ENCODE measurements around the gene ERC2.

ERC2 gene

GRCh38 chr3:55615694-55616295 is 852.5 kb downstream of the ERC2 start:
- no peak for DNase-seq (ENCODE audit: low spot score)

DNA sequence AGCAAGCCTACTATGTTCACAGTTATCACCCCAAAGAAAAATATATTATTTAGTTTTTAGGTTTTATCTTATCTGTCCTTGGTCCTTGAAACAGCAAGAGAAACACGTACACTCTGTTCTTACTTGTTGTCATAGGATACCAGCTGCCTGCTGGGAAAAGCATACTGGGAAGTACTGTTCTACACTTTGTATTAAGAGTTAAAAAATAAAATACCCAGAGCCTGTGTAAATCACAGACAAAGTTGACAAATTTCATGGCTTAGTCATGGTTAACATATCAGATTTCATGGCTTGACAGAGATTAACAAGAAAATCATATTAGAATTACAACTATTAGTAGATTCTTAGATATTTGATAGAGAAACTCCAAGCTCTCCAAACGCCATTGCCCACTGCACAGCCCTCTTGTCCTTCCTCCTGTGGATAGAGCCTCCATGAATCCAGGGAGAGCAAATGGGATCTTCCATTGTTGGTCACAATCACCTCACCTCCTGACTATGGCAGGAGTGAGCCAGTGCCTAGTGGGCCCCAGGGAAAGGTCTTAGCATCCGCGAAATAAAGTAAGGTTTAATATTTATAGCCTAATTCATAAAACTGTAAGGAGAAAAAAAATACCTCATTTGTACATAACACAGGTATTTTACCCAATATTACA is 853.1 kb downstream of the ERC2 start:
- DNase-seq (ENCODE audit: low spot score): no peak

DNA sequence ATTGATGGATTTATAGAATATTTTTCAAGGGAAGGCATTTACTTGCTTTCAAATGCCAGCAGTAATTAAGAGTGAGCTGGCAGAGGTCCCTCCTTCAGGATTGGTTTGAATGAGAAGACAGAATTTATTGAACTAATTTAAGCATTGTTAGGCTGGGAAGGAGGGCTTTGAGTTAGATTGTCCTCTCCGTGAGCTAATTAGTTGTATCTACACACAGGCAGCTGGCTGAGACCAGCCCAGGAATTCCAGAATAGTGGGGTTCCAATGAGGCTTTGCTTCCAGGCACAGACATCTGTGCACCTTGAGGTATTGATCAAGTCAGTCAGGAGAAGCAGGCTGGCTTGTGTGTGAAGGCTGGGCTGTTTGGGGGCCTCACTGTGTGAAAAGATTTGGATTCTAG is 857.1 kb downstream of the ERC2 start:
- no peak for DNase-seq (ENCODE audit: low spot score)

DNA sequence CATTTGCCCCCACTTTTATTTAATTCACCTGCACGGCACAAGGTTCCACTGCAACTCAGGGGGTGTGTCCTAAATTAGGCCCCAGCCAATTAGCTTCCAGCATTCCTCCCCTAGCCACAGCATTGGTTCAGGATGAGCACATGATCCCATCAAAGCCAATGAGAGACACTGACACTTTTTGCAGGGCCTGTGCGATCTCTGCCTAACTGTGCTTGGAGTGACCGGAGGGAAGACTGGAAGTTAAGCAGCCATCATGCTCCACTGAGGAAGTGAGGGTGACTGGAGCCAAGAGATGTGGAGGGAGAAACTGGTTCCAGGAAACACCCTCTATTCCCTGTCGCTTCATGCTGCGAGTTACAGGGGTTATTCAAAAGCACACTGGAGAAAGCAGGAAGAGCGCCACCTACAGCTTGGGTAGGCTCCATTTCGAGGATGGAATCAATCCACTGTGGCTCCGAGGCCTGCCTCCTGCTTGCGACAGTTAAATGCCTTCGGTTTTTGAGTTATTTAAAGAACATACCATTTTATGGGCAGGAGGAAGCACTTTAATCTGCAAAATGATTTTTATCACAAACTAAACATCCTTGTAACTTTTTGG is 858.9 kb downstream of the ERC2 start:
- no peak for DNase-seq (ENCODE audit: low spot score)

DNA sequence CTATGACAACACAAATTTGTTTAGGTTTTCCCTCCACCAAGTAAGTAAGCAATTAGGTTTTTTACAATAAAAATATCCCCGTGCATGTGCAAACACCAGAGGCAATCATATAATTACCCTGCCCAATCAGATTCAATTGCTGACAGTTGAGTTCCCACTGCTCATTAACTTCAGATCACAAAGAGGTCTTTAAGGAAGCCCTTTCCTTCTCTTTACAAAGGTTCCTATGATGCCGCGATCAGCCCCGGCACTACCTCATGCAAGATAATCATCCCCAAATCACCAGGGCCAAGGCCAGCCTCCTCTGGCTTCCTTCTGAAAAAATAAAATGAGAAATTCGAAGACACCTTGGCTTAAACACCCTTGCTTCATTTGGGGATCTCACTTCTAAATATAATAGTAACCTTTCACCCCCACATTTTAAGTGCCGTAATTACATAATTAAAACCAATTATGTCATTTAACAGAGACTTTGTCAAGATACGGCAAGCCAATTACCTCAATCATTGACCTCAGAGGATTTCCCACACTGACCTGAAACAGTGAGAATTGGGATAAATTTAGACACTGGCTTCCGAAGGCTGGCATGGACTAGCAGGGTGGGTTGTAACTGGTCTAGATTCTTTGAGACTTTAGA is 859.8 kb downstream of the ERC2 start:
- DNase-seq (ENCODE audit: low spot score): no peak

GRCh38 chr3:55607844-55608243 is 860.4 kb downstream of the ERC2 start:
- no peak for DNase-seq (ENCODE audit: low spot score)

DNA sequence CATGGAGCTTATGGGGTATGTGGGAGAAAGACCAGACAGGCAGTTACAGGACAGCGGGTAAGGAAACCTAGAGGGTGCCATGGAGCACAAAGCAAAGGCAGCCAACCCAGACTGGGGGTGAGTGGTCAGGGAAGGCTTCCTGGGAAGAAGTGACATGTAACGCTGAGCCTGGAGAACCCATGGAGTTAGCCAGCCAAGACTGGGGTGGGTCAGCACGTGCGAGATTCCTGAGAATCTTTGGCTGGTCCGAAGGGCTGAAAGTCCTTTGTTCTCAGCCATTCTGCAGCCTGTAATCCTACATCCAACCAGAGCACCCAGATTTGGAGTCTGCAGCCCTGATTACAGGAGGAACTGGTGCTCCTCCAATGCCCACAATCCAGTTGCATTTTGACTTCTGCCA is 861.1 kb downstream of the ERC2 start:
- no peak for DNase-seq (ENCODE audit: low spot score)

DNA sequence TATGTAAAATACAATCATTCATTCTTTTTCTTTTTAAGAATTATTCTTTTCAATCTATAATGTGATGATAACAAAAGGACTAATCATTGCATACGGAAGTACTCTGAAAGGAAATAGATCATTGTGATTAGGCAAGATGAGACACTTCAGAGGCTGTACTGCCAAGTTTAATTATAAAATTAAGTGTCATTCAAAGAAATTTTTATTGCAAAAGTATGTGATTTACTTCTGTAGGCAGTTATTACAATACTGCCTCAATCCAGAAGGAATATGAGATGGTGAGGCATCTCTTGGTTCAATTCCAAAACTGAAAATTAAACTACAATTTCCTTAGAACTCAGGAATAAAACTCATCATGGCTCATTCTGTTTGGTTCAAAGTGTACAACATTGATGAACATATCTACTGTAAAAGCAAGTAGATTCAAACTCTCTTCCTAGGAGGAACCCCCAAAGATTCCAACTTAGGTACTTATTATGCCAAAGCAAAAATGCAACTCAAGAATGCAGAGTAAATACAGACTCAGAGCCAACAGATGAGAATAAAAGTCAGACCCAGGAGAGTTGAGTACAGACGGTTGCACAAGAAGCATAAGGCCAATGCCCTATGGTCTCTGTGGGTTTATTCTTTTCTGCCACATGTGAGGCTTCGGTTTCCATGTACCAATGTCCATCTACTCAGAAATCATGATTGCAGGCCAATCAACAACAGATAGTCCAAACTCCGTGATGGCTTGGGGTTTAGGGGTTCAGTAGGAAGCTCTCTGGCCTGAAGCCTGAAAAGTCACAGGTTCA is 862.6 kb downstream of the ERC2 start:
- no peak for DNase-seq (ENCODE audit: low spot score)

GRCh38 chr3:55604846-55605245 is 863.4 kb downstream of the ERC2 start:
- no peak for DNase-seq (ENCODE audit: low spot score)

- no peak for DNase-seq (ENCODE audit: low spot score)
Measured at GRCh38 chr3:55604402-55604801, 863.9 kb downstream of the ERC2 start.

DNA sequence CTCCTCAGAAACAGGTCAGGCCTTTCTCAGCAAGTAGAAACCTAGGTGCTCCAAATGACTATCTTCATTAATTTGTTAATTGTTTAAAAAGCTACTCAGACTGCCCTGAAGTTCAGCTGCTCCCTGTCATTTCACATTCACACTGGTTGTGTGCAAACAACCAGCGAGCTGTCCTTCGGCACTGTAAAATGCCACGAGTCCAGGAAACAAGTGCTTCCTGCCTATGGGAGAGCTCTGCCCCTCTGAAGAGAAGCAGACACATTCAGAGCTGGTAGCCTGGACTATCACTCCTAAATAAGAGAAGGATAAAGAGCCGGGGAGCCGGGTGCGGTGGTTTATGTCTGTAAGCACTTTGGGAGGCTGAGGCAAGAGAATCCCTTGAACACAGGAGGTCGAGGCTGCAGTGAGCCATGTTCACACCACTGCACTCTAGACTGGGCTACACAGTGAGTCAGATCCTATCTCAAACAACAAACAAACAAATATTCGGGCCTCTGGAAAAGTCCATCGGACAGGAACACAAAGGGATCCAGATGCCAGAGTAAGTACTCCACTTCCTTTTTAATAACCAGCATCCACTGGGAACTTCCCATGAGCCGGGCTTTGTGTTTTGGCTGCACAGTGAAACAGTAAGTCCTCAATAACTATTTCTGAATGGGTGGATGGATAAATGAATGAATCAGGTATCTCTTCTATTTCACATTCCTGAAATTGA is 866.7 kb downstream of the ERC2 start:
- no peak for DNase-seq (ENCODE audit: low spot score)

- no peak for DNase-seq (ENCODE audit: low spot score)
Measured at GRCh38 chr3:55598224-55598623, 870.0 kb downstream of the ERC2 start.

DNA sequence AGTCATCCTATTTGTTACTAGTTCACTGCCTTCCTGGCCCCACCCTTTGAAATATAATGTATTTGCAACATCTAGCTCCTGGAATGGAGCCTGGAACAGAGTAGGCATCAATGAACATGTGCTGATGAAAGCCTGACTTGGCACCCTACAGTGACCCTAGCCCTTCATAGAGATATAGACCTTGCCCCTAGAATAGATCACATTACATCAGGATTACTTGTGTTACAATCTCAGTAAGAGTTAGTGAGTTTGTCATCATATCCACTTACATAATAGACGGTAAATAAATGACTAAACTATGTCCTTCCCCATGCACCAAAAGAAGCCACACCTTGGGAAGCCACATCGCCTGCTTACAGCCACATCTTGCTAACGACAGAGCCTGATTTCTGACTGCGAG is 870.6 kb downstream of the ERC2 start:
- DNase-seq (ENCODE audit: low spot score): no peak

DNA sequence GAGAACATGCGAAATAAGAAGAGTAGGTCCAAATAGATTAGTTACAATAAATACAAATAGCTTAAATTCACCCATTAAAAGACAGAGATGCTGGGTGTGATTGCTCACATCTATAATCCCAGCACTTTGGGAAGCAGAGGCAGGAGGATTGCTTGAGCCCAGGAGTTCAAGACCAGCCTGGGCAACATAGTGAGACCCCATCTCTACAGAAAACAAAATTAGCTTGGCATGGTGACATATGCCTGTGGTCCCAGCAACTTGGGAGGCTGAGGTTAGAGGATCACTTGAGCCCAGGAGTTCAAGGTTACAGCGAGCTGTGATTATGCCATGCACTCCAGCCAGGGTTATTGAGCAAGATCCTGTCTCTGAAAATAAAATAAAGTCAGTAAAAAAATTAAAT is 872.1 kb downstream of the ERC2 start:
- no peak for DNase-seq (ENCODE audit: low spot score)

GRCh38 chr3:55595420-55595819 is 872.8 kb downstream of the ERC2 start:
- DNase-seq (ENCODE audit: low spot score): no peak

DNA sequence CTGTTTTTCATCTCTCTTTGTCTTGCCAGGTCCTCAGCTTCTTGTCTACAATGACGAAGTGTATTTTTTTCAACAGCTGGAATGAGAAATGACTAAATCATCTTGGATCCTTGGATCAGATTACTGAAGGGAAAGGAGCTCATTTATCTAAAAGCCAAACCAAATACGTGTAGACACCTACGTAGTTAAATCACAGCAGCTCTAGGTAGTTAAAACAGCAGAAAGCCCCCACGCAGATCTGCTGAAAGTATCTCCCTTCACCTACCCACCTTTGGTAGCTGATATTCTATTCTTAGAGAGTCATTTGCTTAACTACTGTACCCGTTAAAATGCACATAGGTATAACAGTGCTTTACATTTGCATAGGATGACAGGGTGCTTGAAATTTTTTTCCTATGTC is 875.7 kb downstream of the ERC2 start:
- no peak for DNase-seq (ENCODE audit: low spot score)

DNA sequence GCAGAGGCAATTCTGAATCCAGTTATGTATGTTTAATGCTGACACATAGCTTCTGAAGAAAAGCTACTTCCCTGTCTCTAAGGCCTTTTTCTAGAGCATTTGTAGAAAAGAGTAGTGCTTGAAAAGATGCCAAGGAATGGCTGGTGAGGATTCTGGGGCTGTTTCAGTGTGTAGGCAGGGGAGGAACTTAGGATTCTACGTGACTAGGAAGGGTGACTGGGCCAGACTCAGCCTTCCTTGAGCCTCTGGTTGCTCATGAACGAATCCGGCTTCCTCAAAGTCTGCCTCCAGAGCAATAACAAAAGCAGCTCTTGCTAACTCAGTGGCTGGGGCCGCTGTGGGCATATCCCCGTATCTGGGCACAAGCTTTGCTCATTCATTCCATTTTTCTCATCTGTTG is 876.4 kb downstream of the ERC2 start:
- no peak for DNase-seq (ENCODE audit: low spot score)

DNA sequence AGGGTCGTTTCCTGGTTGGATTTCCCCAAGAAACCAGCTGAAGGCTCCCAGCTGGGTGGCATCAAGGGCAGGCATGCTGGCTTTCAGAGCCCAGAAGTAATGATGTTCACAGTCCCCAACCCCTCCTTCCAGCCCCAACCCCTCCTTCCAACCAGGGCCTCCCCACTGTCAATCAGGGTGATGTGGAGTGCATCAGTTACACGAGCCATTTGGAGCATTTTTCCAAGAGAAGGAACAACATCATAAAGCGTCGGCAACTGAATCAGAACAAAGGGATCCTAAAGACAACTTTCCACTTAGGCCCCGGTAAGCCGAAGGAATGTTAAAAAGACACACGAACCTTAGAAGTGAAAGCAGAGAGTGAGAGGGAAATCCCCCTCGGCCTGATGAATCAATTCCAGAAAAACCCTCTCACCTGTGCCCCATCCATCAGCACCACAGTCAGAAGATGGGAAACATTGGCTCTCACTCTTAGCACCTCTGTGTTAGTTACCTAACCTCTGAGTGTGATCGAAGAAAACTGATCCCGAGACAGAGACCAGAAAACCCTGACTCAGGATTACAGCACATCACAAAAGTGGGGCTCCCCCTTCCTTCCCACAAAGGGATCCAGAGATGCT is 880.0 kb downstream of the ERC2 start:
- DNase-seq (ENCODE audit: low spot score): no peak

DNA sequence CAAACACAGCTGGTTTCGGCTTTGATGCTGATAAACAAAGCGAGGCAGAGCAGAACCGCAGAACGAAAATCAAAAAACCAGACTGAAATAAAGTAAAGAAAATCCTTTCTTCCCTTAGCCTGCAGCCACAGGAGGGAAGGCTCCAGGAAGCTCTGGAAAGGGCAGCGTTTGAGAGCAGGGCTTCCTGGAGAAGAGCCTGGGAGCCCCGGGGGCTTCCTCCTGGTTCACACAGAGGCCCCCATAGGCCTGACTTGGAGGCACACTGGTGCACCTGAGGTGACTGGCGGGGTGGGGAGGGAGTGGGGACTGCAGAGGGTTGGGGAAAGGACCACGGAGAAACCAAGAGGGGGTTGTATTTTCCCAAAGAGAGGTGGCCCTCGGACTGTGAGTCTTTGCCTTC is 882.4 kb downstream of the ERC2 start:
- DNase-seq (ENCODE audit: low spot score): no peak

- DNase-seq (ENCODE audit: low spot score): no peak
Measured at GRCh38 chr3:55584716-55585368, 883.4 kb downstream of the ERC2 start.

DNA sequence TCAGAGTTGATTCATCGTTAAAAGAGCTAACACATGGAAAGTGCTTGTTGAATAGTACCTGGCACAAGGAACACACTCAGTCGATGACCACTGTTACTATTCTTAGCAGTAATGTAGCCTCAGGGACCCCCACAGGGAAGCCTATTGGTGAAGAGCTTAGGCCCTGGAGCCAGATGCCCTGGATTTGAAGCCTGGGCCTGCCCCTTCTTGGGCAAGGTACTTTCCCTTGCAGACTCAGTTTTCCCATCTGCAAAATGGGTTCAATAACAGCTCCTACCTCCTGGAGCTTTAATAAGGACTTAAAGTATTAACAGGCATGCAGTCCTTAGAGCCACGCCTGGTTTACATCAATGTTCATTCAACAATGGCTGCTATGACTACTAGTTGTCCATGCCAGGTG is 884.2 kb downstream of the ERC2 start:
- no peak for DNase-seq (ENCODE audit: low spot score)

All from HuH-7 (cell line).